H9 (cell line): Measurements from ENCODE around the gene APP. TPM values are rescaled to one million over a fixed set of nuclear protein-coding genes. Genes with fewer than 3 reads are reported as not detected.

ENCODE experiments used
- DNase-seq: peaks from one replicate; pipeline ENCODE4 v3.0.0-alpha.2; 2017
- H2AFZ ChIP-seq: one replicate; pipeline ENCODE4 v1.6.1; 2013; ENCODE audit warnings: mild to moderate bottlenecking, low read length, control low read depth, moderate library complexity
- H2AK5ac ChIP-seq: 2 replicates; pipeline ENCODE4 v1.6.1; 2013; ENCODE audit warnings: low read length, control low read depth, mixed read lengths; ENCODE audit not compliant: insufficient read length
- H2BK120ac ChIP-seq: one replicate; pipeline ENCODE4 v1.6.1; 2013; ENCODE audit warnings: low read depth, mild to moderate bottlenecking, low read length, control low read depth, inconsistent platforms; ENCODE audit not compliant: poor library complexity, severe bottlenecking
- H2BK12ac ChIP-seq: 2 replicates; pipeline ENCODE4 v1.6.1; 2013; ENCODE audit warnings: low read length, control low read depth, mixed read lengths, low read depth; ENCODE audit not compliant: insufficient read length
- H2BK15ac ChIP-seq: 2 replicates; pipeline ENCODE4 v1.6.1; 2013; ENCODE audit warnings: low read depth, low read length, control low read depth
- H2BK20ac ChIP-seq: one replicate; pipeline ENCODE4 v1.6.1; 2013; ENCODE audit warnings: low read depth, mild to moderate bottlenecking, low read length, control low read depth, inconsistent platforms; ENCODE audit not compliant: poor library complexity, severe bottlenecking
- H2BK5ac ChIP-seq: 2 replicates; pipeline ENCODE4 v1.6.1; 2013; ENCODE audit warnings: low read length, control low read depth, mixed read lengths; ENCODE audit not compliant: insufficient read length
- H3K14ac ChIP-seq: 2 replicates; pipeline ENCODE4 v1.6.1; 2013; ENCODE audit warnings: low read length, control low read depth; ENCODE audit not compliant: insufficient read depth
- H3K18ac ChIP-seq: 2 replicates; pipeline ENCODE4 v1.6.1; 2013; ENCODE audit warnings: low read depth, mild to moderate bottlenecking, mixed read lengths, low read length, control low read depth; ENCODE audit not compliant: insufficient read length
- H3K23ac ChIP-seq: 2 replicates; pipeline ENCODE4 v1.6.1; 2013; ENCODE audit warnings: low read length, control low read depth, mixed read lengths, low read depth; ENCODE audit not compliant: insufficient read length
- H3K23me2 ChIP-seq: 2 replicates; pipeline ENCODE4 v1.6.1; 2013; ENCODE audit warnings: low read depth, mild to moderate bottlenecking, mixed read lengths, low read length, control low read depth; ENCODE audit not compliant: insufficient read length, poor library complexity, severe bottlenecking
- H3K27ac ChIP-seq: 2 replicates; pipeline ENCODE4 v1.5.1; 2013; ENCODE audit warnings: low read length, control low read depth, mixed read lengths, low read depth; ENCODE audit not compliant: insufficient read length
- H3K27me3 ChIP-seq: 2 replicates; pipeline ENCODE4 v1.6.1; 2013; ENCODE audit warnings: low read length, control low read depth, inconsistent platforms; ENCODE audit not compliant: insufficient read depth
- H3K4ac ChIP-seq: 2 replicates; pipeline ENCODE4 v1.6.1; 2013; ENCODE audit warnings: low read depth, mild to moderate bottlenecking, control low read depth, inconsistent platforms, low read length, moderate library complexity
- H3K4me1 ChIP-seq: 2 replicates; pipeline ENCODE4 v1.6.1; 2013; ENCODE audit warnings: low read length, control low read depth, inconsistent platforms; ENCODE audit not compliant: insufficient read depth
- H3K4me2 ChIP-seq: 2 replicates; pipeline ENCODE4 v1.6.1; 2013; ENCODE audit warnings: low read length, control low read depth, mixed read lengths; ENCODE audit not compliant: insufficient read length, insufficient read depth
- H3K56ac ChIP-seq: 2 replicates; pipeline ENCODE4 v1.6.1; 2013; ENCODE audit warnings: low read depth, mild to moderate bottlenecking, mixed read lengths, low read length, control low read depth; ENCODE audit not compliant: insufficient read length
- H3K79me1 ChIP-seq: 2 replicates; pipeline ENCODE4 v1.6.1; 2013; ENCODE audit warnings: low read depth, mild to moderate bottlenecking, moderate library complexity, low read length, control low read depth, inconsistent platforms; ENCODE audit not compliant: insufficient read depth, poor library complexity, severe bottlenecking
- H3K79me2 ChIP-seq: 2 replicates; pipeline ENCODE4 v1.6.1; 2013; ENCODE audit warnings: low read length, control low read depth, inconsistent platforms; ENCODE audit not compliant: insufficient read depth
- H3K9ac ChIP-seq: 2 replicates; pipeline ENCODE4 v1.6.1; 2013; ENCODE audit warnings: low read length, control low read depth, mixed read lengths; ENCODE audit not compliant: insufficient read length; ENCODE audit errors: extremely low read depth
- H3K9me3 ChIP-seq: one replicate; pipeline ENCODE4 v1.6.1; 2013; ENCODE audit warnings: low read depth, low read length, inconsistent platforms; ENCODE audit not compliant: control insufficient read depth
- H3T11ph ChIP-seq: one replicate; pipeline ENCODE4 v1.6.1; 2013; ENCODE audit warnings: mild to moderate bottlenecking, low read length, control low read depth, inconsistent platforms
- H4K20me1 ChIP-seq: one replicate; pipeline ENCODE4 v1.6.1; 2013; ENCODE audit not compliant: control insufficient read depth, insufficient read length, insufficient read depth
- H4K5ac ChIP-seq: 2 replicates; pipeline ENCODE4 v1.6.1; 2013; ENCODE audit warnings: low read depth, mild to moderate bottlenecking, mixed read lengths, low read length, control low read depth; ENCODE audit not compliant: insufficient read length
- H4K8ac ChIP-seq: replicated peaks from 2 replicates; pipeline ENCODE4 v1.6.1; 2013; ENCODE audit warnings: low read length, control low read depth, mixed read lengths, low read depth; ENCODE audit not compliant: insufficient read length
- H4K91ac ChIP-seq: 2 replicates; pipeline ENCODE4 v1.6.1; 2013; ENCODE audit warnings: low read depth, mild to moderate bottlenecking, moderate library complexity, mixed read lengths, low read length, control low read depth; ENCODE audit not compliant: insufficient read length
- H3K27ac Mint-ChIP-seq, 3 experiments: 2 replicates in 2 of 3; 3 replicates in 1 of 3; pipeline ENCODE4 v1.8.0; 2020 to 2021; ENCODE audit warnings: mixed read lengths in 3 of 3, mild to moderate bottlenecking in 1 of 3, moderate library complexity in 1 of 3
- H3K27me3 Mint-ChIP-seq: 2 replicates; pipeline ENCODE4 v1.8.0; 2021; ENCODE audit warnings: low read depth, mild to moderate bottlenecking, moderate library complexity, mixed read lengths
- H3K36me3 Mint-ChIP-seq, 3 experiments: 2 replicates in 2 of 3; 3 replicates in 1 of 3; pipeline ENCODE4 v1.8.0; 2020 to 2021; ENCODE audit warnings: low read depth in 3 of 3, mixed read lengths in 3 of 3; ENCODE audit not compliant: insufficient read depth in 1 of 3
- H3K4me1 Mint-ChIP-seq, 2 experiments: 2 replicates each; pipeline ENCODE4 v1.8.0; 2020; ENCODE audit warnings: mixed read lengths in 2 of 2
- H3K4me3 Mint-ChIP-seq, 2 experiments: 2 replicates in 1 of 2; 3 replicates in 1 of 2; pipeline ENCODE4 v1.8.0; 2020 to 2021; ENCODE audit warnings: mild to moderate bottlenecking in 2 of 2, mixed read lengths in 2 of 2, moderate library complexity in 1 of 2
- H3K9me3 Mint-ChIP-seq, 2 experiments: 2 replicates in 1 of 2; 3 replicates in 1 of 2; pipeline ENCODE4 v1.8.0; 2020; ENCODE audit warnings: mild to moderate bottlenecking in 2 of 2, mixed read lengths in 2 of 2, moderate library complexity in 1 of 2
- CTCF ChIP-seq: fragments of 200-600 bp; sonication (generic); conservative IDR thresholded peaks from 3 replicates; pipeline ENCODE4 v1.8.0; 2021; ENCODE audit warnings: antibody characterized with exemption, mild to moderate bottlenecking
- WGBS: extraction: QIAGEN DNeasy Blood & Tissue Kit; methylation state at CpG from one replicate; pipeline ENCODE4 v1.1.7; 2013; ENCODE audit warnings: missing lambda C conversion rate, low lambda C conversion rate, mixed read lengths; ENCODE audit not compliant: insufficient read length; ENCODE audit errors: extremely low coverage; 5-methylcytosine and 5-hydroxymethylcytosine counted together
- total RNA-seq: library from RNA; stranded (reverse); gene quantifications from 2 replicates; pipeline ENCODE4 v1.2.1, GENCODE V29; 2021

Gene APP
- total RNA-seq, 1 experiment from 2014 or later: 380 TPM

DNA sequence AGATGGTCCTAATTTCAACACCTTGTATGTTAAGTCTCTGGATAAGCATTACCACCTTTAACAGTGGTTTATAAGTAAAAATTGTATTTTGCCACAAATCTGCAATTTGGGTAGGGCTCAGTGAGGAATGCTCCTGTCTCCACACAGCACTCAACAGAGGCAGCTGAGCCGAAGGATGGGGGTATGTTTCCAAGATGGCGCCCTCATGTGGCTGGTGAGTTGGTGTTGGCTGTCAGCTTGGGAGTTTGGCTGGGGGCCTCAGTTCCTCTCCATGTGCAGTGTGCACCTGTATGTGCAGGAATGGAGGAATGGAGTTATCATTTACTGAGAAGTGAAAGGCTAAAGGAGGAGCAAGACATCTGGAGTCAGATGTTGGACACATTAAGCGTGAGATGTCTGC lies 299.0 kb downstream of the APP start:
- Mint-ChIP-seq H3K4me3 (no peak overlapping the region), H3K4me1 (peaks cover 13 to 16% of the 10 kb centered on the region in 2 experiments), H3K9me3 (no peaks in the 10 kb centered on the region), H3K27me3 (peaks cover 1% of the 10 kb centered on the region; the same call in 1 of the 2 replicates), H3K36me3 (no peaks in the 10 kb centered on the region; a peak in 2 of 7 replicates), H3K27ac (no peak overlapping the region)
- Histone ChIP-seq H4K8ac (no peak overlapping the region), H3K23me2 (no peaks in the 10 kb centered on the region), H2BK12ac (no peak overlapping the region), H2BK15ac (no peak overlapping the region), H3K9ac (no peak overlapping the region), H2BK120ac (no peak overlapping the region), H3K4ac (no peak overlapping the region), H3K14ac (no peak overlapping the region), H3K18ac (no peak overlapping the region), H2BK20ac (no peak overlapping the region), H3K4me1 (no peaks in the 10 kb centered on the region), H3K23ac (no peak overlapping the region), H3K27me3 (no peaks in the 10 kb centered on the region), H2AFZ (no peak overlapping the region), H3T11ph (no peak overlapping the region), H4K5ac (no peak overlapping the region), H3K79me2 (no peaks in the 10 kb centered on the region), H3K9me3 (no peaks in the 10 kb centered on the region), H3K56ac (no peak overlapping the region), H3K27ac (no peak overlapping the region), H2AK5ac (no peak overlapping the region), H4K91ac (no peak overlapping the region), H3K4me2 (no peak overlapping the region), H2BK5ac (no peak overlapping the region), H4K20me1 (no peaks in the 10 kb centered on the region), H3K79me1 (no peaks in the 10 kb centered on the region)
- WGBS: no CpG with 5 or more reads among the region's 3 CpGs
- peak; percentile 45 for DNase-seq
- peak; percentile 56 for TF ChIP-seq CTCF
